Activated T-cell treated with anti-CD3 and anti-CD28 coated beads, Interleukin-2, amount 50 U/mL, for 24 hours (primary cell): ENCODE results near the gene ADARB2.

ENCODE experiments used
- DNase-seq: peaks from one replicate; pipeline ENCODE4 v3.0.0-alpha.2; 2020
- H3K27ac Mint-ChIP-seq: 2 replicates; pipeline ENCODE4 v1.8.0; 2020; ENCODE audit warnings: mild to moderate bottlenecking, mixed read lengths
- H3K27me3 Mint-ChIP-seq: 2 replicates; pipeline ENCODE4 v1.8.0; 2020; ENCODE audit warnings: mixed read lengths
- H3K36me3 Mint-ChIP-seq: 2 replicates; pipeline ENCODE4 v1.8.0; 2020; ENCODE audit warnings: low read depth, mixed read lengths
- H3K4me1 Mint-ChIP-seq: 2 replicates; pipeline ENCODE4 v1.8.0; 2020; ENCODE audit warnings: low read depth, mixed read lengths
- H3K4me3 Mint-ChIP-seq: 2 replicates; pipeline ENCODE4 v1.8.0; 2020; ENCODE audit warnings: mild to moderate bottlenecking, moderate library complexity, mixed read lengths
- H3K9me3 Mint-ChIP-seq: 2 replicates; pipeline ENCODE4 v1.8.0; 2020; ENCODE audit warnings: mixed read lengths

ADARB2 gene

DNA sequence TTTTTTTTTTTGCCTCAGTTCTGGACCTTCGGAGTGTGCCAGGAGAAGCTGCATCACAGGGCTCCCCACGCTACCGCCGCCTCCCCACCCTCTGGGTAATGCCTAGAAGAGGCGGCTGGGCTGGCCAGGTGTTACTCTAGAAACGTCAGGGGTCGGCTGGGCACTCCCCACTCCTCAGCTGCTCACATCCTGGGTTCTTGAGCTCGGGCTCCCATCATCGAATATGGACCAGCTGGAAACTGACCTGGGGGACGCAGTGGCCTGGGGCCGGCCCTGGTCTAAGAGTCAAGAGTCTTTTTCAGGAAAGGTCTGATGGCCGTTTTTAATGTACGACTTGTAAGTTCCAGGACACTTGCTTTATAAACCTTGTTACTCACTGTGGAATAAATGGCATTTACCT, 354.6 kb downstream of the ADARB2 start:
- no peaks in the 10 kb centered on the region for H3K4me1 Mint-ChIP-seq
- DNase-seq, result peak; percentile 9
- H3K36me3 Mint-ChIP-seq, result no peaks in the 10 kb centered on the region
- H3K9me3 Mint-ChIP-seq, result no peaks in the 10 kb centered on the region
- H3K4me3 Mint-ChIP-seq, result no peak overlapping the region
- no peak overlapping the region for H3K27ac Mint-ChIP-seq
- H3K27me3 Mint-ChIP-seq, result peaks cover 68% of the 10 kb centered on the region

DNA sequence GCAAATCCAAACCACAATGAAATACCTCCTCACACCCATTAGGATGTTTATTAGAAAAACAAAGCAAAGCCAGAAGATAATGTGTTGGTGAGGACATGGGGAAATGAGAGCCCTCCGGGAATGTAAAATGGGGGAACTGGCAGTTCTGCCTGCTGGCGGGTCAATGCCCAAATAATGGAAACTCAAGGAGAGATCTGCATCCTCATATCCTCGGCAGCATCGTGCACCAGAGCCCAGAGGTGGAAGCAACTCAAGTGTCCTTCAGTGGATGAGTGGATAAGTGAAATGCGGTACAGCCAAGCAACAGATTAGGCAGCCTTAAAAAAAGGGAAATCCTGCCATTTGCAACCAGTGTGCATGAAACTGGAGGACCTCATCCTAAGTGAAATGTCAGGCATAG, 356.0 kb downstream of the ADARB2 start:
- H3K27me3 Mint-ChIP-seq, result peaks cover 71% of the 10 kb centered on the region
- H3K4me3 Mint-ChIP-seq, result no peak overlapping the region

GRCh38 chr10:1380088-1380671, 357.1 kb downstream of the ADARB2 start:
- Mint-ChIP-seq H3K4me1 (no peaks in the 10 kb centered on the region), H3K27ac (no peak overlapping the region), H3K27me3 (peaks cover 71% of the 10 kb centered on the region), H3K9me3 (no peaks in the 10 kb centered on the region), H3K4me3 (no peak overlapping the region), H3K36me3 (no peaks in the 10 kb centered on the region)
- peak; percentile 3 for DNase-seq

More for the DNA sequence above, 356.0 kb downstream of the ADARB2 start:
- H3K4me1 Mint-ChIP-seq, result no peaks in the 10 kb centered on the region
- no peak overlapping the region for H3K27ac Mint-ChIP-seq
- H3K9me3 Mint-ChIP-seq, result no peaks in the 10 kb centered on the region
- no peak for DNase-seq
- H3K36me3 Mint-ChIP-seq, result no peaks in the 10 kb centered on the region

DNA sequence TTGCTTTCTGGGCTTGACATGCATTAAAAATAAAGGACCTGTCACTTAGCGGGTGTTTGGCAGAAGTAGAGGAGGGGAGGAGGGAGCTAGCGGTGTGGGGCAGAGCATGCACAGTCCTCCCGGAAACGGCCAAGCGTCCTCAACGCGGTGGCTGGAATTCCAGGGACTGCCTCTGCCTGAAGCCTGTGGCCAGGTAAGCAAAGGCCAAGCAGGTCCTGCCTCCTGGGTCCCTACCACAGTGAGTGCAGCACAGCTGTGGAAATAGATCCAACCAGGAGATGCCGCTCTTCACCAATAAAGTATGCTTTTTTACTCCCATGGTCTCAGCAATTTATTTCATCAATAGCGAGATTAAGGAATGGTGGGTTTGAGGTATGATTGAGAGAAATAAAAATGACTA, 357.7 kb downstream of the ADARB2 start:
- no peak overlapping the region for H3K4me3 Mint-ChIP-seq
- DNase-seq, result peak; percentile 2

DNA sequence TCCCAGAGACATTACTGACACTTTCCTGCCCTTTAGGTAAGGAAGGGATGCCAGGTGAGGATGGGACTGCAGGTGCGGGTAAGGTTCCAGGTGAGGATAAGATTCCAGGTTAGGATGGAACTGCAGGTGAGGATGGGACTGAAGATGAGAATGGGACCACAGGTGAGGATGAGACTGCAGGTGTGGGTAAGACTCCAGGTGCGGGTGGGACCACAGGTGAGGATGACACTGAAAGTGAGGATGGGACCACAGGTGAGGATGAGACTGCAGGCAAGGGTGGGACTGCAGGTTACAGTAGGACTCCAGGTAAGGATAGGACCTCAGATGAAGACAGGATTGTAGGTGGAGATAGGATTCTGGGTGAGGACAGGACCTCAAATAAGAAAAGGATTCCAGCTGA, 358.9 kb downstream of the ADARB2 start:
- H3K27ac Mint-ChIP-seq, result no peak overlapping the region
- H3K4me3 Mint-ChIP-seq, result no peak overlapping the region
- H3K27me3 Mint-ChIP-seq, result peaks cover 57% of the 10 kb centered on the region
- no peaks in the 10 kb centered on the region for H3K4me1 Mint-ChIP-seq
- no peaks in the 10 kb centered on the region for H3K9me3 Mint-ChIP-seq
- DNase-seq, result no peak
- no peaks in the 10 kb centered on the region for H3K36me3 Mint-ChIP-seq

More for the DNA sequence above, 357.7 kb downstream of the ADARB2 start:
- Mint-ChIP-seq H3K4me1 (no peaks in the 10 kb centered on the region), H3K27me3 (peaks cover 66% of the 10 kb centered on the region), H3K9me3 (no peaks in the 10 kb centered on the region), H3K36me3 (no peaks in the 10 kb centered on the region), H3K27ac (no peak overlapping the region)

GRCh38 chr10:1377740-1378397, 359.5 kb downstream of the ADARB2 start:
- Mint-ChIP-seq H3K27ac (no peak overlapping the region), H3K27me3 (peaks cover 54% of the 10 kb centered on the region)

GRCh38 chr10:1377231-1377630, 360.1 kb downstream of the ADARB2 start:
- Mint-ChIP-seq H3K4me1 (no peaks in the 10 kb centered on the region), H3K36me3 (no peaks in the 10 kb centered on the region), H3K4me3 (no peak overlapping the region)

More at GRCh38 chr10:1377740-1378397, 359.5 kb downstream of the ADARB2 start:
- DNase-seq, result no peak
- H3K4me1 Mint-ChIP-seq, result no peaks in the 10 kb centered on the region
- no peaks in the 10 kb centered on the region for H3K9me3 Mint-ChIP-seq
- H3K36me3 Mint-ChIP-seq, result no peaks in the 10 kb centered on the region
- H3K4me3 Mint-ChIP-seq, result no peak overlapping the region

DNA sequence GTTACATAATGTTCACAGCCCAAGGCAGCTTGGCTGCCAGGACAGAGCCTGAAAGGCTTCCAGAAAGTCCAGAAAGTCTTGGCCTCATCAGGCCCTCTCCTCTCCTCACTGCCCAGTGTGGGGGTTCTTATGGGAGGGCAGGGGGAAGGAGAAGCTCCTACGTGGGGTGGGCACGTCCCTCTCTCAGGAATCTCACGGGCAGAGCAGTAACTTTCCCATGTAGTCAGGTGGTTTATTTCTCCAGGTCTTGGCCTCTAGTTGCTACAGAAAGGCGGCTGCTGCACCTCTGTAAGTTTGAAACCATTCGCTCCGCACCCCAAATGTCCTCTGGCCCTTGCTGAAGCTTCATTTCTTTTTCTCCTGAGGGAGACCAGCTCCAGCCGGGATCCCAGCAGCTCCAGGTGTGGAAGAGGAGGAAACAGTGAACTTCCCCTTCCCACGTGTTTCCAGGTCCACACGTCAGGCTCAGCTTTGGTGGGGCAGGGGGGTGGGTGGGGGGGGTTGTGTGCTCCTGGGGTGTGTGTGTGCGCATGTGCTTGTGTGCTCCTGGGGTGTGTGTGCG, 360.9 kb downstream of the ADARB2 start:
- no peaks in the 10 kb centered on the region for H3K9me3 Mint-ChIP-seq
- H3K27me3 Mint-ChIP-seq, result peaks cover 45% of the 10 kb centered on the region
- H3K4me1 Mint-ChIP-seq, result no peaks in the 10 kb centered on the region
- no peak overlapping the region for H3K4me3 Mint-ChIP-seq
- peak; percentile 13 for DNase-seq
- no peak overlapping the region for H3K27ac Mint-ChIP-seq
- H3K36me3 Mint-ChIP-seq, result no peaks in the 10 kb centered on the region

More at GRCh38 chr10:1377231-1377630, 360.1 kb downstream of the ADARB2 start:
- DNase-seq, result no peak
- H3K27me3 Mint-ChIP-seq, result peaks cover 48% of the 10 kb centered on the region
- H3K27ac Mint-ChIP-seq, result no peak overlapping the region
- H3K9me3 Mint-ChIP-seq, result no peaks in the 10 kb centered on the region

GRCh38 chr10:1375346-1376170, 361.8 kb downstream of the ADARB2 start:
- Mint-ChIP-seq H3K36me3 (no peaks in the 10 kb centered on the region), H3K27me3 (peaks cover 38% of the 10 kb centered on the region)
- peak; percentile 5 for DNase-seq

GRCh38 chr10:1374511-1375345, 362.6 kb downstream of the ADARB2 start:
- DNase-seq, result peak; percentile 15
- peaks cover 35% of the 10 kb centered on the region for H3K27me3 Mint-ChIP-seq
- H3K9me3 Mint-ChIP-seq, result no peaks in the 10 kb centered on the region

More at GRCh38 chr10:1375346-1376170, 361.8 kb downstream of the ADARB2 start:
- Mint-ChIP-seq H3K27ac (no peak overlapping the region), H3K4me1 (no peaks in the 10 kb centered on the region), H3K4me3 (no peak overlapping the region), H3K9me3 (no peaks in the 10 kb centered on the region)

DNA sequence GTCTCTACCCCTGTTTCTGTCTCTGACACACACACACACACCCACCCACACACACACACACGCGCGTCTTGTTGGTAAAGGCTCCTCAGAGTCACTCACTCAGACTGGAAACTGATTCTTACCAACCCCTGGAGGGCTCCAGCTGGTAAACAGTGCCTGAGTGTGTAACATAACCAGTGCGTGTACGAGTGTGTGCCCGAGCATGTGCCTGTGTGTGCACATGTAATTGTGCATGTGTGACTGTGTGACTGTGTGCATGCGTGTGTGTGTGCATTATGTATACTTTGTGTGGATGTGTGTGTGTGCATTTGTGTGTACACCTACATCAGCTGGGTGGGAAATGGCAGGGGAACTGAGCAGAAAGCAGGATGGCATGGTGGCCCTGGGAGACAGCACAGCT, 364.0 kb downstream of the ADARB2 start:
- Mint-ChIP-seq H3K27me3 (peaks cover 32% of the 10 kb centered on the region), H3K4me1 (no peaks in the 10 kb centered on the region), H3K27ac (no peak overlapping the region), H3K36me3 (no peaks in the 10 kb centered on the region), H3K4me3 (no peak overlapping the region), H3K9me3 (no peaks in the 10 kb centered on the region)
- DNase-seq, result peak; percentile 14

More at GRCh38 chr10:1374511-1375345, 362.6 kb downstream of the ADARB2 start:
- no peaks in the 10 kb centered on the region for H3K4me1 Mint-ChIP-seq
- H3K27ac Mint-ChIP-seq, result no peak overlapping the region
- no peaks in the 10 kb centered on the region for H3K36me3 Mint-ChIP-seq
- no peak overlapping the region for H3K4me3 Mint-ChIP-seq

DNA sequence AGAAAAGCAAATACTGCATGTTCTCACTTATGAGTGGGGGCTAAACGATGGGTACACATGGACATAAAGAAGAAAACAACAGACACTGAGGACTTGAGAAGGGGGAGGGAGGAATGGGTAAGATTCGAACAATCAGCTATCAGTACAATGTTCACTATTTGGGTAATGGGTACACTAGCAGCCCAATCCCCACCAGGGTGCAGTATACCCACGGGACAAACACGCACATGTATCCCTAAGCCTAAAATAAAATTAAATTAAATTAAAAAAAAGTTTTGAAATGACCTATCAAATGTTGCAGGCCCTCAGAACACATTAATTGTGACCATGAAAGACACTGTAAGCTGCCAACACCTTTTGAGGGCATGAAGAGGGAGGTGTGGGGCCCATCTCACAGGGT, 365.1 kb downstream of the ADARB2 start:
- Mint-ChIP-seq H3K4me3 (no peak overlapping the region), H3K9me3 (no peaks in the 10 kb centered on the region), H3K36me3 (no peaks in the 10 kb centered on the region), H3K27ac (no peak overlapping the region), H3K4me1 (no peaks in the 10 kb centered on the region), H3K27me3 (peaks cover 33% of the 10 kb centered on the region)
- no peak for DNase-seq

- no peak overlapping the region for H3K27ac Mint-ChIP-seq
- no peak for DNase-seq
- no peaks in the 10 kb centered on the region for H3K36me3 Mint-ChIP-seq
- no peaks in the 10 kb centered on the region for H3K9me3 Mint-ChIP-seq
- H3K4me3 Mint-ChIP-seq, result no peak overlapping the region
- no peaks in the 10 kb centered on the region for H3K4me1 Mint-ChIP-seq
- H3K27me3 Mint-ChIP-seq, result peaks cover 47% of the 10 kb centered on the region
Measured at GRCh38 chr10:1370298-1370697, 367.0 kb downstream of the ADARB2 start.

- Mint-ChIP-seq H3K27me3 (peaks cover 51% of the 10 kb centered on the region), H3K9me3 (no peaks in the 10 kb centered on the region), H3K4me1 (no peaks in the 10 kb centered on the region), H3K4me3 (no peak overlapping the region), H3K27ac (no peak overlapping the region), H3K36me3 (no peaks in the 10 kb centered on the region)
- no peak for DNase-seq
Measured at GRCh38 chr10:1369665-1370064, 367.7 kb downstream of the ADARB2 start.
